Prostate gland (tissue), 2 donors: ENCODE data around the gene COPS8. TPM values are rescaled to one million over a fixed set of nuclear protein-coding genes. Genes with fewer than 3 reads are reported as not detected.
A peak's percentile ranks its signal among the peaks of the same experiment; 100 is the strongest.

Experiments used
- DNase-seq: peaks from one replicate; pipeline ENCODE4 v3.0.0-alpha.2; 2019; ENCODE audit warnings: low spot score
- H3K27ac ChIP-seq, 2 donors: fragments of 200-600 bp; sonication (generic); 2 replicates each; pipeline ENCODE4 v1.5.1; 2017 to 2019
- H3K27me3 ChIP-seq: fragments of 200-600 bp; sonication (generic); replicated peaks from 2 replicates; pipeline ENCODE4 v1.5.1; 2019; ENCODE audit not compliant: insufficient read depth
- H3K36me3 ChIP-seq, 2 donors: fragments of 200-600 bp; sonication (generic); 1 replicate in 1 of 2; 2 replicates in 1 of 2; pipeline versions ENCODE4 v1.5.1 to v1.8.1; 2017 to 2019
- H3K4me1 ChIP-seq: fragments of 200-600 bp; sonication (generic); replicated peaks from 2 replicates; pipeline ENCODE4 v1.5.1; 2019
- H3K4me3 ChIP-seq, 2 donors: fragments of 200-600 bp; sonication (generic); 2 replicates each; pipeline ENCODE4 v1.5.1; 2017 to 2019
- H3K9me3 ChIP-seq: fragments of 200-600 bp; sonication (generic); 2 replicates; pipeline ENCODE4 v1.5.1; 2017
- POLR2A ChIP-seq: fragments of 450-650 bp; IDR thresholded peaks from one replicate; pipeline ENCODE4 v1.6.1; 2016; ENCODE audit warnings: antibody characterized with exemption, mild to moderate bottlenecking
- POLR2AphosphoS5 ChIP-seq: sonication (generic); formaldehyde crosslinking; IDR thresholded peaks from one replicate; pipeline ENCODE4 v1.6.1; 2017; ENCODE audit warnings: antibody characterized with exemption
- WGBS: methylation state at CpG from one replicate; pipeline ENCODE4 v1.1.5; 2018; 5-methylcytosine and 5-hydroxymethylcytosine counted together
- intact Hi-C: fragments of 100-400 bp; cut with DNase I; formaldehyde crosslinking; loops from one replicate; pipeline ENCODE4 v1.14.2; 2022
- total RNA-seq, 2 donors: library from RNA; depleted of rRNA; stranded (reverse); fragments of >200 nt; gene quantifications; one replicate each; pipeline ENCODE4 v1.1.0, GENCODE V29; 2016
- TF ChIP-seq, protein P1 (sequence below), 4 experiments: fragments of 200-600 bp in 2 of 4; fragments of 450-650 bp in 2 of 4; sonication (generic) in 2 of 4; IDR thresholded peaks; 1 replicate in 3 of 4; 2 replicates in 1 of 4; pipeline ENCODE4 v1.5.1; 2016 to 2019; ENCODE audit warnings: antibody characterized with exemption in 4 of 4, mild to moderate bottlenecking in 2 of 4, moderate library complexity in 2 of 4

COPS8 gene
- 10 to 100 TPM; 73.1 to 90.0 TPM for total RNA-seq

DNA sequence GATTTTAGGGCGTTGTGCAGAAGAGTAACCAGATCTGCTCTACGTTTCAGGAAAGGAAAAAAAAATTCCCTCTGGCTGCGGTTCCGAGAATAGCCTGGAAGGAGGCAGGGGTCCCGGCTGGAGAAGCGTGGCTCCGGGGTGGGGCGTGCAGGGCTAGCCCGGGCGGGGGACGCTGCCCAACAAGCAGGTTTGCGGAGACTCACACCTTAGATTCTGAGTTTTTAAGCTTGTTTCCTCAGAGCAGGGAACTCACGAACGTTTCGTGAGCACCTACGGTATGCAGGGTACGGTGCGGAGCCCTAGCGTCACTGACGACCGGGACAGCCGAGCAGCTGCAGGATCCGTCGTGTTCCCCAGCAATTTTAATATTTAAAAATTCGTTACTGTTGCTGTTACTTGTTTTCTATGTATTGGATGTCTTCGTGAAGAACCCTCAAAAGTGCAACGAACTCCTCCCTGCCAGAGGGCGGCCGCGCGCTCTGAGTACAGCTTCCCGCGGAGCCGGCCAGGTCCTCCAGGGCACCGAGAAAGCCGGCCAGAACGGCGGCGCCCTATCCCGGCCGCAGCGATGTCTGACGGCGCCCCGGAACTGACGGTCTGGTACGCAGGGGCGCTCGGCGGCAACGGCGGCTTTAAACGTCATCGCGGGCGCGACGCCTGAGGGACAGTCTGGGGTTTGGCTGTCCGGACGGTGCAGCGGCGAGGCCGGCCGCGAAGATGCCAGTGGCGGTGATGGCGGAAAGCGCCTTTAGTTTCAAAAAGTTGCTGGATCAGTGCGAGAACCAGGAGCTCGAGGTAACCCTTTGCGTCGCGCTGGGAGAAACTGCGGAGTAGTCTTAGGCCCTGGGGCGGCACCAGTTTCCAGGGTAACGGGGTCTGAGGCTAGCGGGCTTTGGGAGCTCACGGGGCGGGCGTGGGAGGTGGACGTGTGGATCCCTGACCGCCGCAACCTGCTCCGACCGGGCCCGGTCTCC, at the start of gene COPS8:
TSS of gene COPS8 (plus strand) at position 642 of the 974 bp plus-strand sequence. CDS start at position 718, 76 bp downstream.
- no peaks in the 10 kb centered on the region for H3K9me3 ChIP-seq
- no peaks in the 10 kb centered on the region for H3K4me1 ChIP-seq
- TF ChIP-seq POLR2A (peak; percentile 83), POLR2AphosphoS5 (peak; percentile 100)
- TF ChIP-seq, protein P1, sequence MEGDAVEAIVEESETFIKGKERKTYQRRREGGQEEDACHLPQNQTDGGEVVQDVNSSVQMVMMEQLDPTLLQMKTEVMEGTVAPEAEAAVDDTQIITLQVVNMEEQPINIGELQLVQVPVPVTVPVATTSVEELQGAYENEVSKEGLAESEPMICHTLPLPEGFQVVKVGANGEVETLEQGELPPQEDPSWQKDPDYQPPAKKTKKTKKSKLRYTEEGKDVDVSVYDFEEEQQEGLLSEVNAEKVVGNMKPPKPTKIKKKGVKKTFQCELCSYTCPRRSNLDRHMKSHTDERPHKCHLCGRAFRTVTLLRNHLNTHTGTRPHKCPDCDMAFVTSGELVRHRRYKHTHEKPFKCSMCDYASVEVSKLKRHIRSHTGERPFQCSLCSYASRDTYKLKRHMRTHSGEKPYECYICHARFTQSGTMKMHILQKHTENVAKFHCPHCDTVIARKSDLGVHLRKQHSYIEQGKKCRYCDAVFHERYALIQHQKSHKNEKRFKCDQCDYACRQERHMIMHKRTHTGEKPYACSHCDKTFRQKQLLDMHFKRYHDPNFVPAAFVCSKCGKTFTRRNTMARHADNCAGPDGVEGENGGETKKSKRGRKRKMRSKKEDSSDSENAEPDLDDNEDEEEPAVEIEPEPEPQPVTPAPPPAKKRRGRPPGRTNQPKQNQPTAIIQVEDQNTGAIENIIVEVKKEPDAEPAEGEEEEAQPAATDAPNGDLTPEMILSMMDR (IDR thresholded peaks at IDR 0.05): peak in 3 of 4 experiments; percentile 23 to 53 (median 49)
- under 1% methylated on average over 85 of the region's 86 CpGs for WGBS
- no peaks in the 10 kb centered on the region for H3K27me3 ChIP-seq
- DNase-seq: peak; percentile 94
- peak within 1 kb of the TSS; percentile 75 to 77 for H3K27ac ChIP-seq
- peak within 1 kb of the TSS; percentile 58 to 70 for H3K4me3 ChIP-seq
- intact Hi-C loops: loop anchor here (5.0 kb wide), 1 partner anchor 1593 kb away; the partner anchor contains the start of gene AGAP1
- no peaks in the 10 kb centered on the region for H3K36me3 ChIP-seq

- intact Hi-C loops: no loop called here
- H3K27ac ChIP-seq: no peak overlapping the region
- 92% methylated on average over 14 of the region's 14 CpGs for WGBS
- TF ChIP-seq, protein P1 (IDR thresholded peaks at IDR 0.05): no peak
- TF ChIP-seq POLR2A: no peak
- TF ChIP-seq POLR2AphosphoS5: no peak
- H3K9me3 ChIP-seq: no peaks in the 10 kb centered on the region
- no peaks in the 10 kb centered on the region for H3K36me3 ChIP-seq
- H3K4me1 ChIP-seq: no peaks in the 10 kb centered on the region
- no peak for DNase-seq
- no peak overlapping the region for H3K4me3 ChIP-seq
- no peaks in the 10 kb centered on the region for H3K27me3 ChIP-seq
Observed at GRCh38 chr2:237039301-237040031, 46.2 kb upstream of the COPS8 start.

DNA sequence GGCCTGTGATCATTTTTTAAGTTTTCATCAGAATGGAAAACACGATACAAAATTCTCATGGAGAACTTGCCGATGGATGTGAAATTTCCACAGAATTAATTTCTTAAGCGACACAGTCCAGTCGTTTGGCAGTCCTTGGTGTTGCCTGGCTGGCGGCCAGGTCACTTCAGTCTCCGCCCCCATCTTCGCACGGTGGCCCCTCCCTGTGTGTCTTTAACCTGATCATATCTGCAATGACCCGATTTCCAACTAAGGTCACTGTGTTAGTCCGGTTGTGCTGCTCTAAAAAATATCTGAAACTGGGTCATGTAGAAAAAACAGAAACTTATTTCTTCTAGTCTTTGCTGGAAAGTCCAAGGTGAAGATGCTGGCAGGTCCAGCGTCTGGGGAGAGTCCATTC, 44.5 kb upstream of the COPS8 start:
- no peak for DNase-seq
- Histone ChIP-seq H3K9me3 (no peaks in the 10 kb centered on the region), H3K27ac (no peak overlapping the region), H3K4me3 (no peak overlapping the region), H3K27me3 (no peaks in the 10 kb centered on the region), H3K4me1 (no peaks in the 10 kb centered on the region), H3K36me3 (no peaks in the 10 kb centered on the region)
- 64% methylated on average over 11 of the region's 11 CpGs for WGBS
- intact Hi-C loops: no loop called here
- no peak for TF ChIP-seq POLR2AphosphoS5
- TF ChIP-seq, protein P1 (IDR thresholded peaks at IDR 0.05): no peak
- TF ChIP-seq POLR2A: no peak

DNA sequence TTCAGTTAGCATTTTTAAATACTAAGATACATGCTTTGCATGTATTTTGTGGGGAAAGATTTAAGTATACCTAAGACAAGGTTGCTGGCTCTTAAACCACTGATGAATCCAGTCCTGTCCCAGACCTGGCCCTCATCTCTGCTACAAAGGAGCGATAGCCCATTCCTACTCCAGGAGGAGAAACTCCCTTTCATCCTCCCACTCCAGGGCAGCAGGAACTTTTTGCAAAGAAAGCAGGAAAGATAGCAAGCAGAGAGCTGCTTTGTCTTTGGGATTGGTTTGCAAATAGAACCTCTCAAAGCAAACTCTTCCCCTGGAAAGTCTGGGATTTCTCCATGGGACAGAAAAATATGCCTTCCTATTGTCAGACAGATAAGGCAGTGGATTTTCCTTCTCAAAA, 43.6 kb upstream of the COPS8 start:
- Histone ChIP-seq H3K36me3 (no peaks in the 10 kb centered on the region), H3K27me3 (no peaks in the 10 kb centered on the region), H3K4me3 (no peak overlapping the region), H3K27ac (no peak overlapping the region), H3K9me3 (no peaks in the 10 kb centered on the region), H3K4me1 (no peaks in the 10 kb centered on the region)
- TF ChIP-seq, protein P1 (IDR thresholded peaks at IDR 0.05): no peak
- TF ChIP-seq POLR2A: no peak
- TF ChIP-seq POLR2AphosphoS5: no peak
- no peak for DNase-seq
- intact Hi-C loops: no loop called here
- WGBS: 53% methylated on average over 1 of the region's 1 CpG
